OCI-LY3 (cell line): ENCODE data around the gene SLC25A26.

ENCODE experiments used
- H2AFZ ChIP-seq: fragments of 200-600, 300-600 bp; shearing (Covaris generic); 2 replicates; pipeline ENCODE4 v1.6.0; 2014; ENCODE audit warnings: antibody characterized with exemption, low read depth, low read length
- H3K27ac ChIP-seq: fragments of 200-600, 300-600 bp; sonication (generic); 2 replicates; pipeline ENCODE4 v1.5.1; 2014; ENCODE audit warnings: mild to moderate bottlenecking, low read length, moderate library complexity, mixed read lengths
- H3K27me3 ChIP-seq: fragments of 200-600, 300-600 bp; sonication (generic); 2 replicates; pipeline ENCODE4 v1.6.1; 2014; ENCODE audit warnings: low read depth, low read length, mixed read lengths
- H3K36me3 ChIP-seq: fragments of 200-600, 300-600 bp; sonication (generic); replicated peaks from 2 replicates; pipeline ENCODE3; 2014; ENCODE audit warnings: low read depth, low read length, mixed read lengths
- H3K4me1 ChIP-seq: fragments of 300-600, 200-600 bp; sonication (generic); 2 replicates; pipeline ENCODE4 v1.6.1; 2014; ENCODE audit warnings: low read length, mixed read lengths
- H3K4me2 ChIP-seq: fragments of 200-600, 300-600 bp; sonication (generic); 2 replicates; pipeline ENCODE4 v1.6.1; 2014; ENCODE audit warnings: low read length, mixed read lengths
- H3K4me3 ChIP-seq: fragments of 300-600, 200-600 bp; sonication (generic); 2 replicates; pipeline ENCODE4 v1.5.1; 2014; ENCODE audit warnings: antibody characterized with exemption, mild to moderate bottlenecking, low read length, moderate library complexity
- H3K79me2 ChIP-seq: fragments of 300-600, 200-600 bp; shearing (Covaris generic); 2 replicates; pipeline ENCODE4 v1.6.1; 2014; ENCODE audit warnings: mild to moderate bottlenecking, low read length, mixed read lengths
- H3K9ac ChIP-seq: fragments of 300-600, 200-600 bp; shearing (Covaris generic); 2 replicates; pipeline ENCODE4 v1.6.0; 2014; ENCODE audit warnings: mild to moderate bottlenecking, low read length, moderate library complexity
- H3K9me3 ChIP-seq: fragments of 200-600, 300-600 bp; shearing (Covaris generic); 2 replicates; pipeline ENCODE4 v1.6.1; 2014; ENCODE audit warnings: low read length, mixed read lengths; ENCODE audit not compliant: insufficient read depth
- H4K20me1 ChIP-seq: fragments of 200-600, 300-600 bp; sonication (generic); 2 replicates; pipeline ENCODE4 v1.6.1; 2016; ENCODE audit warnings: low read length, mixed read lengths; ENCODE audit not compliant: insufficient read depth
- EZH2phosphoT487 ChIP-seq: fragments of 200-600 bp; shearing (Covaris generic); IDR thresholded peaks from 2 replicates; pipeline ENCODE4 v1.6.1; 2018; ENCODE audit warnings: antibody characterized with exemption, mixed run types, low read depth
- TF ChIP-seq, protein P1 (sequence below): fragments of 200-600, 300-600 bp; sonication (generic); IDR thresholded peaks from 2 replicates; pipeline ENCODE4 v1.5.1; 2014; ENCODE audit warnings: antibody characterized with exemption, low read length, low read depth

The SLC25A26 gene

DNA sequence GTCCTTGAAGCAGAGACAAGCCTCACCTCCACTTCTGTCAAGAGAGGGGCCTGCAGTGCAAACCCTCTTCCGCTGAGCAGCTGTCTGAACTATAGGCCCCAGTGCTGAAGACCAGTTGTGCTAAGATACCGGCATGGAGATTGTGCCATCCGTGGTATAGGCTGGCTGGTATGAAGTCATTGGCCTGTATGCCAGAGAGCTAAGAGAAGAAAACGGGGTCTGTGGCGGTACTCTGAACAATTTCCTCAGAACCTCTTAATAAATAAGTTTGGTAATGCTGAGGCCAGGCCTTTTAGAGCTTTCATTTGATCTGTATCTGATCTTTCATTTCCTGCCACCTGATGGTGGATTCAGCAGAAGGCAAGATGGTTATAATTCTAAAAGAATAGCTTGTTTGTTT is 157.0 kb downstream of the SLC25A26 start:
- no peak overlapping the region for H3K27ac ChIP-seq
- H2AFZ ChIP-seq: no peak overlapping the region
- no peaks in the 10 kb centered on the region for H3K79me2 ChIP-seq
- no peak overlapping the region for H3K4me3 ChIP-seq
- H3K36me3 ChIP-seq: peaks cover 68% of the 10 kb centered on the region
- H3K9me3 ChIP-seq: no peaks in the 10 kb centered on the region
- TF ChIP-seq EZH2phosphoT487: no peak
- TF ChIP-seq, protein P1, sequence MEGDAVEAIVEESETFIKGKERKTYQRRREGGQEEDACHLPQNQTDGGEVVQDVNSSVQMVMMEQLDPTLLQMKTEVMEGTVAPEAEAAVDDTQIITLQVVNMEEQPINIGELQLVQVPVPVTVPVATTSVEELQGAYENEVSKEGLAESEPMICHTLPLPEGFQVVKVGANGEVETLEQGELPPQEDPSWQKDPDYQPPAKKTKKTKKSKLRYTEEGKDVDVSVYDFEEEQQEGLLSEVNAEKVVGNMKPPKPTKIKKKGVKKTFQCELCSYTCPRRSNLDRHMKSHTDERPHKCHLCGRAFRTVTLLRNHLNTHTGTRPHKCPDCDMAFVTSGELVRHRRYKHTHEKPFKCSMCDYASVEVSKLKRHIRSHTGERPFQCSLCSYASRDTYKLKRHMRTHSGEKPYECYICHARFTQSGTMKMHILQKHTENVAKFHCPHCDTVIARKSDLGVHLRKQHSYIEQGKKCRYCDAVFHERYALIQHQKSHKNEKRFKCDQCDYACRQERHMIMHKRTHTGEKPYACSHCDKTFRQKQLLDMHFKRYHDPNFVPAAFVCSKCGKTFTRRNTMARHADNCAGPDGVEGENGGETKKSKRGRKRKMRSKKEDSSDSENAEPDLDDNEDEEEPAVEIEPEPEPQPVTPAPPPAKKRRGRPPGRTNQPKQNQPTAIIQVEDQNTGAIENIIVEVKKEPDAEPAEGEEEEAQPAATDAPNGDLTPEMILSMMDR: no peak
- H3K4me2 ChIP-seq: no peak overlapping the region
- no peak overlapping the region for H3K9ac ChIP-seq
- no peaks in the 10 kb centered on the region for H4K20me1 ChIP-seq
- peaks cover 11% of the 10 kb centered on the region for H3K4me1 ChIP-seq
- no peaks in the 10 kb centered on the region for H3K27me3 ChIP-seq

DNA sequence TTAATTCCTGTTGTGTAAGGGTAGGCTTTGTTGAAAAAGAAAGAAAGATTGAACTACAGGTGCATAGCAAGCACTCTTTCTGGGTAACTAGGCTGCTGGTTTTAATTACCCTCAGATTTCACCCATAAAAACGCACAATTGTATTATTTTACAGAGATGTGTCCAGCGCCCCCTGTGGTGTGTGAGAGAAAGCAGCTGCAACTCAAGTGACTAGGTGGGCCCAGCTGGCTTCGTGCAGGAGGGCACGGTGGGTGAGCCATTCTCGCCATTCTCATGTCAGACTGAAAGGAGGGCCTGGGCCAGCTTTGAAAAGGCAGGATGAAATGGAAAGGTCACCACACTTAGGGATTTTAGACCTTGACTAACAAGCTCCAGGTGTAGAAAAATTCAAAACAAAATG is 157.5 kb downstream of the SLC25A26 start:
- H3K27ac ChIP-seq: no peak overlapping the region
- TF ChIP-seq, protein P1: peak; percentile 88
- TF ChIP-seq EZH2phosphoT487: no peak
- peaks cover 72% of the 10 kb centered on the region for H3K36me3 ChIP-seq
- H4K20me1 ChIP-seq: no peaks in the 10 kb centered on the region
- H3K9ac ChIP-seq: no peak overlapping the region
- H3K4me2 ChIP-seq: no peak overlapping the region
- H2AFZ ChIP-seq: no peak overlapping the region
- H3K27me3 ChIP-seq: no peaks in the 10 kb centered on the region
- no peaks in the 10 kb centered on the region for H3K9me3 ChIP-seq
- peaks cover 11% of the 10 kb centered on the region for H3K4me1 ChIP-seq
- no peaks in the 10 kb centered on the region for H3K79me2 ChIP-seq
- H3K4me3 ChIP-seq: no peak overlapping the region

DNA sequence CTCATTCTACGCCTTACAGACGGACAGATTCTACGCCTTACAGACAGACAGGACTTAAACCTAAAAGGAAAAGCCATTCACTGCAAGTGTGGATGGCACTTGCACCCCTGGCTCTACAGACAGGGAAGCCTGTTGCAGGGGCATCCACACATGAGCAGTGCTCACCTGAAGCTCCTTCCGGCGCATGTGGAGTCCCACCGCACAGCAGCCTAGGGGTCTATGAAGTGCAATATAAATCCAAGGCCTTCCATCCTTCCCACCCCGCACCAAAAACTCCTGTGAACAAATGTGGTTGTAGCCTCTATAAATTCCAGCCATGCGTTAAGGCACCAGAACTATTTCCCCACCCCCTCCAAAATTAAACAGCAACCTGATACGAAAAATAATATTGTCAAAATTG is 158.8 kb downstream of the SLC25A26 start:
- Histone ChIP-seq H3K9me3 (no peaks in the 10 kb centered on the region), H3K4me2 (no peak overlapping the region), H2AFZ (no peak overlapping the region), H3K79me2 (no peaks in the 10 kb centered on the region), H4K20me1 (no peaks in the 10 kb centered on the region), H3K4me3 (no peak overlapping the region), H3K9ac (no peak overlapping the region), H3K36me3 (peaks cover 85% of the 10 kb centered on the region), H3K27ac (no peak overlapping the region), H3K27me3 (no peaks in the 10 kb centered on the region), H3K4me1 (peaks cover 11% of the 10 kb centered on the region)
- TF ChIP-seq, protein P1: no peak
- TF ChIP-seq EZH2phosphoT487: no peak

DNA sequence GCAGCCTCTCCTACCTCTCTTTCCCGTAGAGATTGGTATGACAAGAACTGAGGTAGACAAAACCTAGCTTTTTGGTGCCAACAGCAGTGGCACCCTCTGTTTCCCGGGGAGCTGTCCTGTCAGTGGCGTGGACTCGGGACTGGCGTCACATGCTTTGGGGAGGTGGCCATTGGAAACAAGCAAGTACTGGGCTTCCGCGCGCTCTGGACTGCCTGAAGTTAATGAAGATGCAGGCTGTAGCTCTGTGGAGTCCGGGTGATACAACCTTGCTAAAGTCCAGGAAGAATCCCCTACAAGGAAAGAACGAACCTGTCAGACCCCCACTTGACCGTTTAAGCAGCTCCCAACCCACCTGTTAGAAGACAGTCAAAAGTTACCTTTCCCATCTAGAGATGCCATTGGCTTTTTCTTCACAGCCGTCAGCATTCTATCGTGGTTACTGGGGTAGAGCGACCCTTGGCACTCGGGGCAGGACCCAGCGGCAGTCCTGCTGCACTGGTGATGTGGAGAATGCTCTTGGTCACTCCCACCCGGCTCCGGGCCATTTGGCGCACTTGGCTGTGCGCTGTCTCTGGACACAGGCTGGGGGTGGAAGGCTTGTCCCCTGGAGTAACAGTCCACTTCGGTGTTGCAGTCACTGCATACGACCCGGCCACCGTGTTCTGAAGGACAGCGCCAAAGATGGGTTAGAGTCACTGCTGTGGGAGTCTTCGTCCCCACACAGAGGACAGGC is 159.6 kb downstream of the SLC25A26 start:
- Histone ChIP-seq H3K9ac (no peak overlapping the region), H3K4me2 (no peak overlapping the region), H3K36me3 (peaks cover 93% of the 10 kb centered on the region), H3K27me3 (no peaks in the 10 kb centered on the region), H3K27ac (no peak overlapping the region; the same call in 1 of the 2 replicates), H4K20me1 (no peaks in the 10 kb centered on the region), H2AFZ (no peak overlapping the region), H3K79me2 (peaks cover 4% of the 10 kb centered on the region; the same call in 1 of the 2 replicates), H3K9me3 (0 out of 2 replicates have a peak, but pooled peaks cover 6% of the 10 kb centered on the region), H3K4me3 (no peak overlapping the region), H3K4me1 (peaks cover 15% of the 10 kb centered on the region)
- TF ChIP-seq EZH2phosphoT487: no peak
